Gastrocnemius medialis (tissue), 4 donors: ENCODE measurements around the gene TRAP1. TPM values are rescaled to one million over a fixed set of nuclear protein-coding genes. Genes with fewer than 3 reads are reported as not detected.
A peak's percentile ranks its signal among the peaks of the same experiment; 100 is the strongest.

Experiments
- ATAC-seq, 2 donors: fragments of 150-250 bp; one replicate each; pipeline ENCODE4 v1.9.1; 2016
- DNase-seq, 2 donors: peaks; one replicate each; pipeline ENCODE4 v3.0.0-alpha.2; 2019
- H3K27ac ChIP-seq, 4 donors: fragments of 200-600 bp; sonication (generic); 1 replicate in 1 of 4; 2 replicates in 3 of 4; pipeline ENCODE4 v1.5.1; 2016 to 2018; ENCODE audit warnings: mild to moderate bottlenecking in 2 of 4, moderate library complexity in 1 of 4
- H3K27me3 ChIP-seq, 3 donors: fragments of 200-600 bp; sonication (generic) in 2 of 3; 1 replicate in 1 of 3; 2 replicates in 2 of 3; pipeline versions ENCODE4 v1.5.1 to v1.6.0; 2016 to 2019; ENCODE audit warnings: mild to moderate bottlenecking in 1 of 3, moderate library complexity in 1 of 3
- H3K36me3 ChIP-seq, 2 donors: fragments of 200-600 bp; sonication (generic) in 1 of 2; one replicate each; pipeline ENCODE4 v1.5.1; 2017 to 2018
- H3K4me1 ChIP-seq, 2 donors: fragments of 200-600 bp; sonication (generic) in 1 of 2; one replicate each; pipeline ENCODE4 v1.5.1; 2016 to 2017; ENCODE audit warnings: mild to moderate bottlenecking in 2 of 2
- H3K4me3 ChIP-seq, 4 donors: fragments of 200-600 bp; sonication (generic) in 3 of 4; 1 replicate in 1 of 4; 2 replicates in 3 of 4; pipeline ENCODE4 v1.5.1; 2016 to 2019; ENCODE audit warnings: mild to moderate bottlenecking in 2 of 4
- H3K9me3 ChIP-seq, 3 donors: fragments of 200-600 bp; sonication (generic) in 2 of 3; 1 replicate in 1 of 3; 2 replicates in 2 of 3; pipeline ENCODE4 v1.5.1; 2016 to 2019
- POLR2A ChIP-seq, 2 donors: fragments of 450-650 bp; IDR thresholded peaks; one replicate each; pipeline ENCODE4 v1.6.1; 2017; ENCODE audit warnings: antibody characterized with exemption in 2 of 2, mild to moderate bottlenecking in 2 of 2, moderate library complexity in 2 of 2
- in situ Hi-C, 4 donors: fragments of 200-750 bp; cut with MboI; loops; one replicate each; pipeline versions ENCODE4 v1.15.0 to v1.8.0; 2017; ENCODE audit warnings: low sequenced_read_pairs in 4 of 4
- intact Hi-C: fragments of 100-400 bp; cut with DNase I; formaldehyde crosslinking; loops from one replicate; pipeline ENCODE4 v1.15.1; 2023; ENCODE audit warnings: low total_unique reads
- total RNA-seq, 4 donors: library from RNA; depleted of rRNA; stranded (reverse); fragments of >200 nt; gene quantifications; one replicate each; pipeline versions ENCODE4 v1.1.0 to v1.2.3, GENCODE V29; 2016
- TF ChIP-seq, protein P1 (sequence below), 5 experiments: fragments of 450-650 bp in 3 of 5; fragments of 200-600 bp in 2 of 5; sonication (generic) in 2 of 5; IDR thresholded peaks in 4 of 5; conservative IDR thresholded peaks in 1 of 5; 1 replicate in 4 of 5; 2 replicates in 1 of 5; pipeline ENCODE4 v1.5.1; 2016 to 2019; ENCODE audit warnings: antibody characterized with exemption in 5 of 5, mild to moderate bottlenecking in 3 of 5, moderate library complexity in 3 of 5

Gene TRAP1
- total RNA-seq, 4 donors from 2014 or later = 103 to 140 (median 122) TPM

DNA sequence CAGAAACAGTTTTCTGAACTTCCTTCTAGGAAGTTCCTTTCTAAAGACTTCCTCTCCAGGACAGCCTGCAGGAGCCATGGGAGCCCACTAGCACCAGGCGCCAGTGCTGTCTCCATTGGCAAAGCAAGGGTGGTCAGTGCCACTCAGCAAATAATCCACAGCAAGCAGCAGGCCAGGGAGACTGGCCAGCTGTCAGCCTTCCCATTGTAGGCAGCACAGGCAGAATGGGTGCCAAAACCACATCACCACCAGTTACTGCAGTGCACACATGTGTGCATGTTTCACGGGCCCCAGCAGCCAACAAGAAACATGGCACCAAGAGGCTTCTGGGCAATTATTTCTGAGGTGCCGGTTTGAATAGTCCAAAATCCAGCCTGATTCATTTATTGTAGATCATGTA is 36.1 kb downstream of the TRAP1 start:
- peak; percentile 23 to 40 for DNase-seq
- H3K4me1 ChIP-seq = peaks cover 8 to 12% of the 10 kb centered on the region in 2 donors
- peak; percentile 75 to 78 for ATAC-seq
- in situ Hi-C loops = loop anchor here in 1 of 4 donors (25.0 kb wide), 1 partner anchor 206 kb away; the partner anchor contains the start of gene CREBBP
- H3K9me3 ChIP-seq = no peaks in the 10 kb centered on the region
- TF ChIP-seq, protein P1, sequence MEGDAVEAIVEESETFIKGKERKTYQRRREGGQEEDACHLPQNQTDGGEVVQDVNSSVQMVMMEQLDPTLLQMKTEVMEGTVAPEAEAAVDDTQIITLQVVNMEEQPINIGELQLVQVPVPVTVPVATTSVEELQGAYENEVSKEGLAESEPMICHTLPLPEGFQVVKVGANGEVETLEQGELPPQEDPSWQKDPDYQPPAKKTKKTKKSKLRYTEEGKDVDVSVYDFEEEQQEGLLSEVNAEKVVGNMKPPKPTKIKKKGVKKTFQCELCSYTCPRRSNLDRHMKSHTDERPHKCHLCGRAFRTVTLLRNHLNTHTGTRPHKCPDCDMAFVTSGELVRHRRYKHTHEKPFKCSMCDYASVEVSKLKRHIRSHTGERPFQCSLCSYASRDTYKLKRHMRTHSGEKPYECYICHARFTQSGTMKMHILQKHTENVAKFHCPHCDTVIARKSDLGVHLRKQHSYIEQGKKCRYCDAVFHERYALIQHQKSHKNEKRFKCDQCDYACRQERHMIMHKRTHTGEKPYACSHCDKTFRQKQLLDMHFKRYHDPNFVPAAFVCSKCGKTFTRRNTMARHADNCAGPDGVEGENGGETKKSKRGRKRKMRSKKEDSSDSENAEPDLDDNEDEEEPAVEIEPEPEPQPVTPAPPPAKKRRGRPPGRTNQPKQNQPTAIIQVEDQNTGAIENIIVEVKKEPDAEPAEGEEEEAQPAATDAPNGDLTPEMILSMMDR (IDR thresholded peaks at IDR 0.05 in 4 of 5, conservative IDR thresholded peaks at IDR 0.05 in 1 of 5) = no peak
- no peak for TF ChIP-seq POLR2A (IDR thresholded peaks at IDR 0.05)
- H3K27ac ChIP-seq = peak overlapping the region in 1 of 4 donors; percentile 27
- H3K27me3 ChIP-seq = no peaks in the 10 kb centered on the region
- H3K4me3 ChIP-seq = no peak overlapping the region
- peaks cover 0 to 63% of the 10 kb centered on the region in 2 donors for H3K36me3 ChIP-seq
- intact Hi-C loops = no loop called here

DNA sequence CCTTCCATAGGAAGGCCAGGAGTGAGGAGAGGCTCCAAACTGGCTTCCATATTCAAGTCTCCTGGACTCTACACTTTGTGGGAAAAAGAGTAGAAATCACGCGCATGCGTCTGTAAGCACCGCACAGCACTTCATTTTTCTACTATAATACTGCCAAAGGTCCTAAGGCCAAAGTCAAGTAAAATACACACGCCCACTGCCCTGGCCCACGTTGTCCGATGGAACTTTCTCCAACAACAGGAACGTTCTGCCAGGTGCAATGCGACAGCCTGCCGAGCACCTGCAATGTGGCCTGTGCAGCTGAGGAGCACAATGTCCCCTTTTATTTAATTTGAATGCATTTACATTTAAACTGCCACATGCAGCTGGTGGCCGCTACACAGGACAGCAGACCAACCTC is 39.3 kb downstream of the TRAP1 start:
- ATAC-seq (no peak), DNase-seq (no peak)
- intact Hi-C loops (no loop called here), in situ Hi-C loops (loop anchor here in 1 of 4 donors (25.0 kb wide), 1 partner anchor 209 kb away; the partner anchor contains the start of gene CREBBP)
- H3K9me3 ChIP-seq = no peaks in the 10 kb centered on the region
- H3K27me3 ChIP-seq = no peaks in the 10 kb centered on the region
- H3K4me1 ChIP-seq = peaks cover 8 to 12% of the 10 kb centered on the region in 2 donors
- TF ChIP-seq, protein P1 (IDR thresholded peaks at IDR 0.05 in 4 of 5, conservative IDR thresholded peaks at IDR 0.05 in 1 of 5) = no peak
- TF ChIP-seq POLR2A (IDR thresholded peaks at IDR 0.05) = no peak
- no peak overlapping the region for H3K4me3 ChIP-seq
- H3K27ac ChIP-seq = no peak overlapping the region
- H3K36me3 ChIP-seq = peaks cover 0 to 80% of the 10 kb centered on the region in 2 donors

- Histone ChIP-seq H3K4me3 (no peak overlapping the region), H3K4me1 (peaks cover 0 to 4% of the 10 kb centered on the region in 2 donors), H3K36me3 (peaks cover 0 to 84% of the 10 kb centered on the region in 2 donors), H3K27me3 (no peaks in the 10 kb centered on the region), H3K27ac (no peak overlapping the region), H3K9me3 (no peaks in the 10 kb centered on the region)
- ATAC-seq (no peak), DNase-seq (no peak)
- TF ChIP-seq, protein P1 (IDR thresholded peaks at IDR 0.05 in 4 of 5, conservative IDR thresholded peaks at IDR 0.05 in 1 of 5) = no peak
- no peak for TF ChIP-seq POLR2A (IDR thresholded peaks at IDR 0.05)
- in situ Hi-C loops = loop anchor here in 1 of 4 donors (25.0 kb wide), 1 partner anchor 212 kb away; the partner anchor contains the start of gene CREBBP
- intact Hi-C loops = no loop called here
These were observed 41.7 kb downstream of the TRAP1 start for GRCh38 chr16:3675601-3676130.

- no peak for DNase-seq
- intact Hi-C loops (no loop called here), in situ Hi-C loops (loop anchor here in 1 of 4 donors (25.0 kb wide), 1 partner anchor 213 kb away; the partner anchor contains the start of gene CREBBP)
- no peaks in the 10 kb centered on the region for H3K27me3 ChIP-seq
- no peak for TF ChIP-seq POLR2A (IDR thresholded peaks at IDR 0.05)
- TF ChIP-seq, protein P1 (IDR thresholded peaks at IDR 0.05 in 4 of 5, conservative IDR thresholded peaks at IDR 0.05 in 1 of 5) = no peak
- no peaks in the 10 kb centered on the region for H3K4me1 ChIP-seq
- H3K36me3 ChIP-seq = peaks cover 0 to 84% of the 10 kb centered on the region in 2 donors
- no peak overlapping the region for H3K27ac ChIP-seq
- no peak for ATAC-seq
- H3K9me3 ChIP-seq = no peaks in the 10 kb centered on the region
- no peak overlapping the region for H3K4me3 ChIP-seq
These were observed 42.6 kb downstream of the TRAP1 start for GRCh38 chr16:3674513-3675295.
